PC-9 (cell line): Measurements from ENCODE around the gene COL15A1.

ENCODE experiments used
- EZH2 ChIP-seq: fragments of 200-600 bp; sonication (generic); IDR thresholded peaks from 2 replicates; pipeline ENCODE4 v1.8.0; 2017; ENCODE audit warnings: antibody characterized with exemption, low read depth
- TF ChIP-seq, protein P1 (sequence below): fragments of 200-600 bp; sonication (generic); conservative IDR thresholded peaks from 2 replicates; pipeline ENCODE4 v1.6.1; 2017; ENCODE audit warnings: mixed run types, antibody characterized with exemption, mild to moderate bottlenecking, moderate library complexity

DNA sequence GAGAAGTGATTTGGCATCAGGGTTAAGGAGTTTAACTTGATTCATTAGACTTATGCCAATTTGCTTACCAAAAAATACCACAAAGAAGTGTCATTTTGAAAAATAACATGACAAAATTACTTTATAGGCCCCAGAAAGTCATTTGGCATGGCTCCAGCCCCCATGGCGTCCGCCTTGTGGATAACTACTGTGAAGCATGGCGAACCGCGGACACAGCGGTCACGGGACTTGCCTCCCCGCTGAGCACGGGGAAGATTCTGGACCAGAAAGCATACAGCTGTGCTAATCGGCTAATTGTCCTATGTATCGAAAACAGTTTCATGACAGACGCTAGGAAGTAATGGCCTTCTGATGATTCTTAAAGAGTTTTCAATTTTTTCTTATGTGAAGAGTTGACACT, 125.8 kb downstream of the COL15A1 start:
- TF ChIP-seq, protein P1, sequence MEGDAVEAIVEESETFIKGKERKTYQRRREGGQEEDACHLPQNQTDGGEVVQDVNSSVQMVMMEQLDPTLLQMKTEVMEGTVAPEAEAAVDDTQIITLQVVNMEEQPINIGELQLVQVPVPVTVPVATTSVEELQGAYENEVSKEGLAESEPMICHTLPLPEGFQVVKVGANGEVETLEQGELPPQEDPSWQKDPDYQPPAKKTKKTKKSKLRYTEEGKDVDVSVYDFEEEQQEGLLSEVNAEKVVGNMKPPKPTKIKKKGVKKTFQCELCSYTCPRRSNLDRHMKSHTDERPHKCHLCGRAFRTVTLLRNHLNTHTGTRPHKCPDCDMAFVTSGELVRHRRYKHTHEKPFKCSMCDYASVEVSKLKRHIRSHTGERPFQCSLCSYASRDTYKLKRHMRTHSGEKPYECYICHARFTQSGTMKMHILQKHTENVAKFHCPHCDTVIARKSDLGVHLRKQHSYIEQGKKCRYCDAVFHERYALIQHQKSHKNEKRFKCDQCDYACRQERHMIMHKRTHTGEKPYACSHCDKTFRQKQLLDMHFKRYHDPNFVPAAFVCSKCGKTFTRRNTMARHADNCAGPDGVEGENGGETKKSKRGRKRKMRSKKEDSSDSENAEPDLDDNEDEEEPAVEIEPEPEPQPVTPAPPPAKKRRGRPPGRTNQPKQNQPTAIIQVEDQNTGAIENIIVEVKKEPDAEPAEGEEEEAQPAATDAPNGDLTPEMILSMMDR: no peak
- no peak for TF ChIP-seq EZH2
